GM21576 (cell line): ENCODE results near the gene TNS1.

Source experiments
- ATAC-seq: cut with Tn5 transposase; IDR thresholded peaks from one replicate; pipeline ENCODE4 v1.9.1; 2021; ENCODE audit warnings: mild to moderate bottlenecking, moderate library complexity; ENCODE audit not compliant: unreplicated experiment

TNS1 gene

DNA sequence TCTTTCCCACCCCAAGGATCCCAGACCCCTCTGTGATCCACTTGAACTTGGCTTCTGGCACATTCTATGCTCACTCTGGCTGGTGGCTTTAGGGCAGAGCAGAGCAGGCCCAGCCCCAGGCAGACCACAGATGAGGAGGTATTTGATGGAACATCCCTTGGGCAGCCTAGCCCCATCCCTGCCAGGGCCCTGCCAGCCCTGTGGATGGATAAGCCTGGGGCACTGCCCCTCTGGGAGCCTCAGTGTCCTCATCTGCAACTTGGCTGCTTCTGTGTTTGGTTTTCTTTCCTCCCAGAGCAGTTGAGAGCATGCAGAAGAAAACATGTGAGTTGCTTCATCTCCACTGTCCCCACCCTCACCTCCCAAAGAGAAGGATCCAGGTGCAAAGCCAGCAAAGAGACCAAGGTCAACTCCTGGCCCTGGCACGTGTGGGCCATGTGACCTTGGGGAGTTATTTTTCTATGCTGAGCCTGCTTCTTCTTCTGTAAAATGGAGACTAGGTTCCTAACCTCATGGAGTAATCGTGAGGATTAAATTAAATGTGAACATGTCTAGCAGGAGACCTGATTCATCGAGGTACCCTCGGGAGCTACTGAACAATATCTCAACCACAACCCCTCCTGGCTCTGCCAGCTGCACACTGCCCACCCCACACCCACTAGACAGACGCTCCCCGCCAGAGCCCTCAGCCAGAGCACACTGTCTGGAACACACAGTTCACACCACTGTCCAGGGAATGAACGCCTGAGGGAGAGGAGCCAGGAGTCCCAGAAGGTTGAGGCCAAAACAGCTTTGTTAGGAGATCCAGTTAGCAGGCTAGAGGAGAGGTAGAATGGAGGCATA, 14.6 kb upstream of the TNS1 start:
- ATAC-seq, result no peak

DNA sequence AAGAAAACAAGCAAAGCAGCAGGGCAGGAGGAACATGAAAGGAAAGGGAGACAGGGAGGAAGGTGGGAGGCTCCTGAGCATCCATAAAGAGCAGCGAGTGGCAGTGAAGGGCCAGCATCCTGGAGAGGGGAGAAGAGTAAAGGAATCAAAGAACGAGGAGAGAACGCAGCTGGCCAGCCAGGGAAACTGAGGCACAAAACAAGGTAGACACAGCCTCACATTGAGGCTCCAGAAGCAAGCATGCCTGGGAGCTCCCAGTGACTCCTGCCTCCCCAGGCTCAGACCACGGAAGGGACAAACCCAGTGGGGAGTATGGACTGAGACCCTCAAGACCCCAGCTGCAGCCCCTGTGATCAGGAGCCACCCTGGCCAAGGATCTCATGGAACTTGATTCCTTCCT, 14.0 kb upstream of the TNS1 start:
- no peak for ATAC-seq

DNA sequence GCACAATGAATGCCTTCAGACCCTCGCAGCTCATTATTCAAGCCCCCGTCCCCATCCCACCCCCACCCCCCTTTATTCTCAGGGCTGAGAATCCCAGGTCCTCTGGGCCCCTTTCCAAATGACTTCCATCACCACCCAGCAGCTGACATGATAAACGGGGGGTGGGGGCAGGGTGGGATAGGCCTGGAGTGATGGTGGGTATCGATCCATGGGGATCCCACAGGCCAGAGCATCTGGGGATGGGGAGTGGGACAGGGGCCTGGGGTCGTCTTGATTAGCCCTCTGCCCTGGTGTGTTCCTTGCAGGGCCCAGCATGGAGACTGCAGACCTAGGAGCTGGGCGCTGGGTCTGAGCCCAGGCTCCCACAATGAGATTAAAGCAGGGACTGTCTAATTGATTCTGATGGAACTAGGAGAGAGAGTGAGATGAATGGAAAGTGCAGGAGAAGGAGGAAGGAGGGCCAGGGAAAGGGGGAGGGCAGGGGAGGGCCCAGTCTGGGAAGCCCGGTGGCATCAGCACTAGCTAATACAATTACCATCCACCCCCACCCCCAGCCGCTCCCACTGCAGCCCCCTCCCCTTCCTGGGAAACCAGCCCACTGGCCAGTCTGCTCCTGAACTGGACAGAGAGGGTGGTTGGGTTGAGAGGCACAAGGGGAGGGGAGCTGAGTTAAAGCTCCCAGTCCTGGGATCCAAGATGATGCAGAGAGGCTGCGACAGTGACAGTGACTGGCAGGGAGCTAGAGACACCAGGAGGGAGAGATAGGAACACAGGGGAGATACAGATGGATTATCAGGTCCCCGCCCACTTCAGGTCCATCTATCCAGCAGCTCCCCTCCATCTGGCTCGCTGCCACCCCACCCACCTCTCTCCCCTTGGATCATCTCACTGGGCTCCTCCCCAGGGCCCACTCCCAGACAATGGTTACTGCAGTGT, 13.1 kb upstream of the TNS1 start:
- no peak for ATAC-seq

DNA sequence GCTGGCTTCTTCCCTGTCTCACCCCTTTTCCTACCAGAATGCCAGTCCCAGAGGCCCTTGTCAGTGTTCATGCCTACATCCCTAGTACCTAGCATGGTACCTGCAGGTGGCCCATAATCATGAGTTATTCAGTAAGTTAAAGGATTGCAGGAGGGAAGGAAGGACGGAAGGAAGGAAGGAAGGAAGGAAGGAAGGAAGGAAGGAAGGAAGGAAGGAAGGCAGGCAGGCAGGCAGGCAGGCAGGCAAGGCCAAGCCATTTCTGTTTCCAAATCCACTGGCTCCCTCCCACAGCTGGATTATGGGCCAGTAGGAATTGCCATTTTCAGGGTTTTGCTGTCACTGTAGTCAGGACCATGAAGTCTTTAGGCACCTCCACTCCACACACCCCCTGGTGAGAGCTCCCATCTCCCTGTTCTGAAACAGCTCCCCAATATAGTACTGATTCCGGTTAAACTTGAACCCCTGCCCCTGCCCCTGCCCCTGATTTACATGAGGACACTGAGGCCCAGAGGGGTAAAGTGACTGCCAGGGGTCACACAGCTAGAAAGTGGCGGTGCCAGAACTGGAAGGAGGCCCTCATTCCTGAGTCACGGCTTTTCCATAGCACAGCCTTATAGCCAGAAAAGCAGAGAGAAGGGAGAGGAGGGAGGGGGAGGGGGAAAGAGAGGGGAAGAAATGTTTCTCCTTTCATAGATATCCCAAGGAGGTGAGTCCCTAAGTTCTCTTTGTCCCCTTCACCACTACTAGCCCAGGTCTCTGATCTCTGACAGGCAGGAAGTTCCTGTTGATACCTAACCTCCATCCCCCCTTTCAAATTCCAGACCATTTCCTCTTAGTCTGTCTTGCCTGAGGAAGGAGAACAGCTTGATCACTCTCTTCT, 12.2 kb upstream of the TNS1 start:
- ATAC-seq, result no peak

DNA sequence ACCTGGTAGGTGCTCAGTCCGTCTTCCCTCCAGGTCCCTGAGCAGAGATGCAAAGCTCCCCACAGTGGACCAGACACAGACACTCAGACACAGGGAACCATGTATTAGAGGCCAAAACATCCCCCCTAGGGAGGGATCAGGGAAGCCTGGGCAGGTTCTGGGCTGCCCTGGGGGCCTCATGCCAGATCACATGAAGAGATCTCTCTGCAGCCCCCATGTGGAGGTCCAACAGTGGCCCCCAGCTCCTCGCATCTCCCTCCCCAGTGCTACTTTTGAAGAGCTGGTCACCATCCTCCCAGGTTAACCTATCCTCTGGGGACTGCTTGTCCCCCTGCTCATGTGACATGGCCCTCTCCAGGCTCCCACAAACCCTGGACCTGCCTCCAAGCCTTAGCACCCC, 10.5 kb upstream of the TNS1 start:
- no peak for ATAC-seq

DNA sequence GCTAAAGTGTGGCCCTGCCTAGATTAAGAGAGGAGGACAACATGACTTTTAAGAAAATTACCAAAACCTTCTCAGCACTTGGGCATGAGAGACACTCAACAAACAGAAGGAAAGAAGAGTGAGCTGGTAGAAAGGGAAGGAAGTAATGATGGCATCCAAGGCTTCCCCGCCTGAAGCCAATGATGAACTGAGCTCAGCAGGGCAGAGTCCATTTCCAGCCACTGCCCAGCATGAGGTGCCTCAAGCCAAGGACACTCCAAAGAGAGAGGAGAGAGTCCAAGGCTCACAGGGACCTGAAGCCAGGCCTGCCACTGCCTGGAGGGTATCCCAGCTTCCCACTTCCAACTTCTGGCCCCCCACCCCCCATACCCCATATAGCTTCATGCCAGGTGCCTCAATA, 9.5 kb upstream of the TNS1 start:
- no peak for ATAC-seq

DNA sequence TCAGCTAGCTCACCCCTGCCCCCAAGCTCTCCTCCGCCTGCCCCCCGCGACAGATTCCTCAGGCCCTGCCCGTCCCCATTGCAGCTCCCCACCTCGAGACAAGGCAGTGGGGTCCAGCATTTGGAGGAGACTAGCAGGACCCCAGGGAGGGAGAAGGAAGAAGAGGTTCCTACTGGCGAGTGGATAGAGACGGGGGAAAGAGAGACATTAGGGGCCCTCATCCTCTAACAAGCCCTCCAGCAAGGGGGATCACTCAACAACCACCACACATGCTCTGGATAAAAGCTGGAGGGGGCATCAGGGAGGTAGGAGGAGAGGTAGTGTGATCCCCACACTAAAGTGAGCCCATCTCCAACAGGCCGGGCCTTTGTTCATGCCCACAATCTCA, 8.9 kb upstream of the TNS1 start:
- no peak for ATAC-seq

DNA sequence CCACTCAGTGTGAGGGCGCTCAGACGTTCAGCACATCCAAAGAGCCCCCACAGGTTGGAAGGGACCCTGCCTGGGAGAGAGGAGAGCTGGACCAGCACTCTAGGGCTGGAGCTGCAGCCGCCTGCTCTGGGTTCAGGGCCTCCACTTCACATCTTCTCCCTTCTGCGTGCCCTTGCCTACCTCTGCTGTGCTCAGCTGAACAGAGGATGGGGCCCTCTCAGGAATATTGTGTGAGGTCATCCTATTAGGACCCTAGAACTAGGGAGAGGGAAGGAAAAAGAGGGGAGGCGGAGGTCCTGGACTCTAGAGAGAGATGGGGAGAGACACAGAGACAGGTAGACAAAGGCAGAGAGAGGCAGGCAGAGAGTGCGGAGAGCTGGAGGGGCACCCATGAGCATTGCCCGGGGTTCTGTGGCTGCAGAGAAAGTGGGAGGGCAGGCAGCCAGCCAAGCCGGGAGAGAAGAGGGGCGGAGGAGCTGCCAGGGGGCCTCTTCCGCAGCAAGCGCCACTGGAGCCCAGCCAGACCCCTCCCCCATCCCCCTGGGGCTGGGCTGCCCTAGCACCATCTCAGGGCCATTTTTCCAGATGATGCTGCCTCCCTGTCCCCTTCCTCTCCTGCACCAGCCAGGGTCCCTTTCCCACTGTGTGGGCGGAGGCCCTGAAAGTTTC, 8.3 kb upstream of the TNS1 start:
- ATAC-seq, result no peak

DNA sequence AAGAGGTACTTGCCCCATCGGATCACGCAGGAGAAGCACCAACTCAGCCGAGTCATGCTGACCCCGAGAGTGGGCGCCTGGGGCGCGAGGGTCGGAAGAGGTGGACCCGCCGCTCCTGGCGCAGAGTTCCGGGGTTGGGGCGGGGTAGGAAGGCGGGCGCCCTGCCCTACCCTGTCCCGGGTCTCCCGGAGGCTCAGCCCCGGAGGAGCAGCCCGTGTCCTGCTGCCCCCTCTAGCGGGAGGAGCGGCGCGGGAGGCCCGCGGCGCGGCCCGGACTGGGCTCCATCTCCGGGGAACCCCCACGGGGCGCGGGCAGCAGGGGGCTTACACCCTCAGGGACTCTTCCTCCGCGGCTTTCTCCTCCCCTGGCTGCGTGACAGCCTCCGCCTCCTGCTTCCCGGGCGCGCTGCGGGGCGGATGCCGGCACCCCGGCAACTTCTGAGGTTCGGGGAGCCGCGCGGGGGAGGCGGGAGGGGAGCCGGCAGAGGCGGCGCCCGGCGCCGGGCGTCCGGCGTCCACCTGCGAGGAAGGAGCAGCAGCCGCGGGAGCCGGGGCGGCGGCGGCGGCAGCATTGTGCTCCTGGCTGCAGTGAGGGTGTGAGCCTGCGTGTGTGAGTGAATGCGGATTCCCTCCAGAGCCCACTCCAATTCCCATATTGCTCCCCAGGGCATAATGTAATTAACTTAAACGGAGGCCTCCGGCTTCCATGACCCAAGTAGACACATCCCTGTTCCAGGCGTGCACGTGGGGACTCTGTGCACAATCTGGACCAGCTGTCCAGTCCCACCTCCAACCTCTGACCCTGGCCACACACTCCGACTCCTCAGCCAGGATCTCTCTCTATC, 7.6 kb upstream of the TNS1 start:
- no peak for ATAC-seq

DNA sequence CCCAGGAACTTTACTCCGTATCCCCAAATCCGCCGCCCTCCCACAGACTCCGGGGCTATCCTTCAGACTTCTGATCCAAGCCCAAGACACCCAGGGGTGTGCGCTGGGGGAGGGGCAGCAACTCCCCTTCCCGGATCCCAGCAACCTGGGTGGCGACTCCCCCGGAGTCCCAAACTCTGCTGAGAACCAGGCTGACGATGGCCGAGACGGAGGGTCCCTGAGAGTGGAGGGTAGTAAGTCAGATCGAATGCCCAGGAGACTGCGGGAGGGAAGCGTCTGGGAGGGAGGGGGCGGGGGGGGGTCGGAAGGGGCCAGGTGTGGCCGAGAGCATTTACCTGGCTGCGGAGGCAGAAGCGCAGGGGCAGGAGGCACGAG, 7.0 kb upstream of the TNS1 start:
- no peak for ATAC-seq

DNA sequence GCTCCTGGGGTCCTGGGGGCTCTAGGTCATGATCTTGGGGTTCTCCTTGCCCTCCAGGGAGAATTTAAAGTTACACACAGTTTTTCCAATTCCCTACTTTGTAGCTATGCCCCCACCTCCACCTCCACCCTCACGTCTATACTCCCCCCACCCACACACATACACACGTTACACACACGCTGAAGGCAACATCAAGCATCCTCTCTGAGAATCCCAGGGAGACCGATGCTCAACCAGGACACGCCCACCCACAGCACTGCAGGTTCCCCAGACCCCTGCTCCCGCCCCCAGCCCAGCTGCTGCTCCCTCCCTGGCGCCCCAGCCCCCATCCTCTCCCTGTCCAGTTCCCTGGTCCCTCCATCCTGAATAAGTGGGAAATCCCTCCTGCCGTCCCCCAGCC, 6.4 kb upstream of the TNS1 start:
- no peak for ATAC-seq

DNA sequence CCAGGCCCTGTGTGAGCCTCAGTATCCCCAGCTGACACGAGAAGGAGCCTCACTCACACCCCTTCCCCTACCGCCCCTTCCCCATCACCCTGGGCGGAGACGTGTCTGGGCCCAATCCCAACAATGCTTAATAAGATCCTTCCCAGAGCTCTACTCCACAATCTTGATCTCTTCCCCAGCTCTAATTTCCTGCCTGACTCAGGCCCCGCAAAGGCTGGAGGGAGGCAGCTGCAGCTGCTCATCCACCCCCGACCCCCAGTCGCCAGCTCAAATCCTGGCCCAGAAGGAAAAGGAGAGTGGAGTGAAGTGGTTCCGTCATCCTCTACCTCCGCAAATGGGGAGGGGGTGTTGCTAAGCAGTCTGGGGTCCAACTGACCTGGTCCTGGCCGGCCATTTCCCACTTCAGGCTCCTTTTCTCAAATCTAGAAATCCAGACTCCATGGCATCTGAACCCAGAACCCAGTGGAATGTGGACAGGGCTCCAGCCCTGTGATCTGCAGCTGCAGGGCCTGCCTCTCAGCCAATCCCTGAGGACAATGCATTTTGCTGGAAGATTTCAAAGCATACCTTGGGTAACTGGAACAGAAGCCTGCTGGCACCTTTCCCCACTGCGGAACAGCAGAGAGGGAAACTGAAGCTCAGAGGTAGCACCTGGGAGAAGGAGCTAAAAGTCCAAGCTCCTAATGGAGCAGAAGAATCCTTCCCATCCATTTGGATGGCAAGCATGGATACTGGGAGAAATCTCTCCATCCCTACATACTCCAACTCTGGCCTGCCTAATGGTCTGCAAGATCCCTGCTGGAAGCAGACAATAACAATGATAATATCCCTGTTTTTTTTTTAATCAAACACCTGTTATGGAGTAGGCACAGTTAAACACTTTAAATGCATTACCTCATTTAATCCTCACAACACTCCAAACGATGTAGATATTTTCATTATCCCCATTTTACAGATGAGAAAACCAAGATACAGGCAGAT, 5.6 kb upstream of the TNS1 start:
- no peak for ATAC-seq

DNA sequence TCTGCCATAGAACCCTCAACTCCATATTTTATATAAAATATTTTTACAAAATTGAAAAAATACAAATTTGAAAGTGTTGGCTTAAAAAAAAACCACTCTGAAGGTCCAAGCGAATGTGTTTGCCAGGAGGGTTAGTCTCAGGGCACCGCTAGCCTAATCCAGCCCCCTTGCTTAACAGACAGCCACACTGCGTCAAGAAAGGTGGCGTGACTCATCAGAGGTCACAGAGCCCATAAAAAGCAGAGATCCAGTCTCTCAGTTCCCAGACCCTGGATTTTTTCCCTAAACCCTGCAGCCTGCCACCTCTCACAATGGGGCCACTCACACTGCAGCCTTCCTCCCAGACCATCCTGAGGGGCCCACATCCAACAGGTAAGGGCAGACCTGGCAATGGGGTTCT, 3.9 kb upstream of the TNS1 start:
- ATAC-seq, result no peak

DNA sequence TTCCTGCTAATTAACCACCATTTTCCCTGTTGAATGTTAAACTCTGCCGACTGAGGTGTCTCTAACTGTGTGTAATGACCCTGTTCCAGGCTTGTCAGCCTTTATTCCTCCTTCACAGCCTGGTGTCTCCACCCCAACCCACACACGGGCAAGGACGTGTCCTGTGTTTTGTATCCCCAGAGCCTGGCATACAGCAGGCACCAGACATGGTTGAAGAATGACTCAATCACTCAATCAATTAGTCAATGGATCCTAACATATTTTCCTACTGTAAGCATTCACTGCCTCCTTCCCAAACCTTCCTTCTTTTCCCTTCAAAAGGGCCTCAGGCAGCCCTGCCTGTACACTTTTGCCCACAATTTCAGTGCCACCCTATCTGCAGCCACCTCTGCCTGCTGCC, 2.7 kb upstream of the TNS1 start:
- ATAC-seq, result no peak

DNA sequence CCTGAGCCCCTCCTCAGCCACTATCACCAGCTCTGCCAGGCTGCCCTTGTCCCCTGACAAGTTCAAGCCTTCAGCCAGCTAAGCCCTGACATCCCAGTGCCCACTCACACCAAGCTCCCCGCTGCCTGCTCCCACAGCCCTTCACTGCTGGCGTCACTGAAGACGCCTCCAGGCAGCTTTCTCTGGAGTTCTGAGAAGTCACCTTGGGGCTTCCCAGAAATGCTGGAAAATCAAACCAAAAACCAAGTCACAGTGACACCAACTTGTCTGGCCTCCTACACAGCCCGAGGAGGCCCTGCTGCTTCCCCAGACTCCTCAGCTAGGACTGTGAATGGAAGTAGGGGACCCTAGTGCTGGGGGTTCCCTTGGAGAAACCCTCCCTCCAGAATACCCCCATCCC, 2.2 kb upstream of the TNS1 start:
- ATAC-seq, result no peak

DNA sequence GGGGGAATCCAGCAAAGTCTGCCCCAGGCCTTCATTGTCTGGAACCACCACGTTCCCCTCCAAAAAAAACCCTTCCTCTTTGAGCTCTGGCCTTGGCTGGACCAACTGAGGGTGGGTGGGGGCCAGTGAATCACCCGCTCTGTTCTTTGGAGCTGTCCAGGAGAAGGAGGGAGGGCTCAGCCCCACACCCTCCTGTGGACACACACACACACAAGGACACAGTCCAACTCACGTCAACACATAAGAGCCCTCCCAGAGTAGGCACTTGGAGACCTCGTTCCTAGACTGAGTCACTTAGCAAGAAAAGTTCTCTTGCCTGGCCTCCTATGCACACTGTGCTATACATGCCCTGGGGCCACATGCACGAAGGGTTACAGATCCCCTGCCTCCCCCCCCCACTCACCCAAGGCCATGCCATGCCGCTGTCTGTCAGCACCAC, 1.2 kb upstream of the TNS1 start:
- no peak for ATAC-seq

DNA sequence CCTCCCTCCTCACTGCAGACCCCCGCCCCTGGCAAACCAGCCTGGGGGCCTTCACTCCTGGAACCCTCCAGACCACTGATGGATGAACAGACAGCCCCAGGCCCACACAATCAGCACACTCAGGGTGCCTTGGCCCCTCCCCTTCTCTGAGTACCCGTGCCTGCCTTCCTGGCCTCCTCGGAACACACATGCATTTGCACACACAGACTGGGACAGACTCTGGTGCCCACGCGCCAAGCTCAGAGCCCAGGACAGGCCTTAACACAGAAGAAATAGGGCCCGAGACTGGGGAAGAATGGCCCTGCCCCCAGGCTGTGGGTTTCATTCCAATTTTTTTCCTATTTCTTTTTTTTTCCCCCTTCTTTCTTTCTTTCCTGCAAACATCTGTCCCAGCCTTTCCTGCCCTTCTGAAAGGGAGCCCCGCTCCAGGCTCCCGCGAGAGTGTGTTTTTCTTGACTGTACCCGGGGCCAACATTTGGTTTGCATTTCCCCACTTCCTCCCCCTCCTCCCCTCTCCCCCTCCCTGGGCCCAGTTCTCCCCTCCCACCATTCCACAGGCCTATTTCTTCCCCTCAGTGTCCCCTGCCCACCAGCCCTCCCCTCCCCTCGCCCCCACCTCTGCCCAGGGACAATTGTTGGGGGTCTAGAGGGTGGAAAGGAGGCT, 618 bp upstream of the TNS1 start:
- no peak for ATAC-seq
